ENCODE results near the gene SRP19.

Gene SRP19

GRCh38 chr5:112910529-112910928, 49.4 kb downstream of the SRP19 start:
- H3K4me3 ChIP-seq (ENCODE audit: low read depth, low read length), result no peak overlapping the region
- H3K27me3 ChIP-seq (ENCODE audit: control insufficient read depth, insufficient read depth, low read length), result no peaks in the 10 kb centered on the region
- H3K79me2 ChIP-seq, result peaks cover 46% of the 10 kb centered on the region
- H3K9ac ChIP-seq, result no peak overlapping the region
- no peak for TF ChIP-seq CTCF (IDR thresholded peaks at IDR 0.05)
- no peaks in the 10 kb centered on the region for H3K4me1 ChIP-seq
- no peak overlapping the region for H3K27ac ChIP-seq
- H3K36me3 ChIP-seq (ENCODE audit: control insufficient read depth, insufficient read depth, low read length), result no peaks in the 10 kb centered on the region
- no peak overlapping the region for H2AFZ ChIP-seq
- H3K4me2 ChIP-seq (ENCODE audit: low read length), result no peak overlapping the region
- H3K9me3 ChIP-seq (ENCODE audit: control insufficient read depth, low read length), result no peaks in the 10 kb centered on the region

- H3K79me2 ChIP-seq, result peaks cover 67% of the 10 kb centered on the region
- TF ChIP-seq CTCF (IDR thresholded peaks at IDR 0.05), result no peak
- no peak overlapping the region for H3K27ac ChIP-seq
- no peak overlapping the region for H2AFZ ChIP-seq
- no peak overlapping the region for H3K4me3 ChIP-seq (ENCODE audit: low read depth, low read length)
- H3K9ac ChIP-seq, result no peak overlapping the region
- H3K4me2 ChIP-seq (ENCODE audit: low read length), result no peak overlapping the region
- no peaks in the 10 kb centered on the region for H3K27me3 ChIP-seq (ENCODE audit: control insufficient read depth, insufficient read depth, low read length)
- no peaks in the 10 kb centered on the region for H3K36me3 ChIP-seq (ENCODE audit: control insufficient read depth, insufficient read depth, low read length)
- no peaks in the 10 kb centered on the region for H3K9me3 ChIP-seq (ENCODE audit: control insufficient read depth, low read length)
- H3K4me1 ChIP-seq, result peaks cover 15% of the 10 kb centered on the region
These were observed 53.5 kb downstream of the SRP19 start for GRCh38 chr5:112914584-112914983.

DNA sequence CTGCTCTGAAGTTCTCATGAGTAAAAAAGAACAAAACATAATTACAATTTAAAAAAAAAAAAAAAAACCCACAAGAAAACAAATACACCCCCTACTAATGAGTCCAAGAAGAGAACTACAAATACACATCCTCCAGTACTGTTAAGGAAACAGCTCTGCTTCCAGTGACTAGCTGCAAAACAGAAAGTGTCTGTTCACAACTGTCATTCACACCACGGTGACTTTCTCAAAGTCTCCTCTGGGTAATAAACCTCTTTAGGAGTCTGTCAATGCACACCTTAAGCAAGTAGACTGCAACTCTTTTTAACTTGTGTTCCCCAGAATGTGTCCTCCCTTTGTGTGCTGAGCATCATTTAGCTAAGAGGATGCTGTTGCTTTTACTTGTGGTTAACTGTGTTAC, 54.7 kb downstream of the SRP19 start:
- Histone ChIP-seq H3K36me3 (ENCODE audit: control insufficient read depth, insufficient read depth, low read length) (no peaks in the 10 kb centered on the region), H3K9me3 (ENCODE audit: control insufficient read depth, low read length) (no peaks in the 10 kb centered on the region)

GRCh38 chr5:112917453-112917995, 56.4 kb downstream of the SRP19 start:
- no peaks in the 10 kb centered on the region for H3K9me3 ChIP-seq (ENCODE audit: control insufficient read depth, low read length)
- no peak for TF ChIP-seq CTCF (IDR thresholded peaks at IDR 0.05)
- no peak overlapping the region for H3K4me3 ChIP-seq (ENCODE audit: low read depth, low read length)
- H3K9ac ChIP-seq, result no peak overlapping the region
- peaks cover 23% of the 10 kb centered on the region for H3K4me1 ChIP-seq
- H3K27ac ChIP-seq, result no peak overlapping the region
- H3K79me2 ChIP-seq, result peaks cover 57% of the 10 kb centered on the region
- H3K4me2 ChIP-seq (ENCODE audit: low read length), result no peak overlapping the region
- no peak overlapping the region for H2AFZ ChIP-seq
- H3K36me3 ChIP-seq (ENCODE audit: control insufficient read depth, insufficient read depth, low read length), result no peaks in the 10 kb centered on the region
- no peaks in the 10 kb centered on the region for H3K27me3 ChIP-seq (ENCODE audit: control insufficient read depth, insufficient read depth, low read length)

More for the DNA sequence above, 54.7 kb downstream of the SRP19 start:
- peaks cover 22% of the 10 kb centered on the region for H3K4me1 ChIP-seq
- no peak for TF ChIP-seq CTCF (IDR thresholded peaks at IDR 0.05)
- H2AFZ ChIP-seq, result no peak overlapping the region
- no peak overlapping the region for H3K27ac ChIP-seq
- H3K79me2 ChIP-seq, result peaks cover 62% of the 10 kb centered on the region
- no peaks in the 10 kb centered on the region for H3K27me3 ChIP-seq (ENCODE audit: control insufficient read depth, insufficient read depth, low read length)
- no peak overlapping the region for H3K9ac ChIP-seq
- H3K4me2 ChIP-seq (ENCODE audit: low read length), result no peak overlapping the region
- no peak overlapping the region for H3K4me3 ChIP-seq (ENCODE audit: low read depth, low read length)

DNA sequence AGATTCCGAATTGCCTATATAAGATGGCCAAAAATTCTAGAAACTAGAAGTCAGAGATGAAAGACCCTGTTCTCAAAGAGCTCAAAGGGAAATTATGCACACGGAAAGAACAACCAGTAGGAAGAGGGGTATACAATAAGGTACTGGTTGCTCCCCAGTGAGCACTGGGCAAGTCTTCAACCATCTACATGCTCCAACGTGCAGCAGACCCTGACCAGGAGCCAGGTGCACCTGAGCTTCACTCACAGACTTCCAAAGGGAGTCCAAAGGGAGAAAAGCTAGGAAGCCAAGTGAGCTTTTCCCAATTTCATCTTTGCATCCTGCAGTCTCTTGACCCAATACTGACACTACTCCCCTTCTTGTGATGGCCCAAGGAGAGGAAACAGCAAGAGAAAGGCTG, 57.0 kb downstream of the SRP19 start:
- Histone ChIP-seq H3K36me3 (ENCODE audit: control insufficient read depth, insufficient read depth, low read length) (no peaks in the 10 kb centered on the region), H3K27me3 (ENCODE audit: control insufficient read depth, insufficient read depth, low read length) (no peaks in the 10 kb centered on the region), H3K9ac (no peak overlapping the region), H3K4me1 (peaks cover 28% of the 10 kb centered on the region), H2AFZ (no peak overlapping the region), H3K4me3 (ENCODE audit: low read depth, low read length) (no peak overlapping the region), H3K27ac (no peak overlapping the region), H3K9me3 (ENCODE audit: control insufficient read depth, low read length) (no peaks in the 10 kb centered on the region), H3K79me2 (peaks cover 51% of the 10 kb centered on the region), H3K4me2 (ENCODE audit: low read length) (no peak overlapping the region)
- no peak for TF ChIP-seq CTCF (IDR thresholded peaks at IDR 0.05)

Measured in parathyroid adenoma (tissue), 2 donors.